ENCODE data around the gene GPR68.

The GPR68 gene

DNA sequence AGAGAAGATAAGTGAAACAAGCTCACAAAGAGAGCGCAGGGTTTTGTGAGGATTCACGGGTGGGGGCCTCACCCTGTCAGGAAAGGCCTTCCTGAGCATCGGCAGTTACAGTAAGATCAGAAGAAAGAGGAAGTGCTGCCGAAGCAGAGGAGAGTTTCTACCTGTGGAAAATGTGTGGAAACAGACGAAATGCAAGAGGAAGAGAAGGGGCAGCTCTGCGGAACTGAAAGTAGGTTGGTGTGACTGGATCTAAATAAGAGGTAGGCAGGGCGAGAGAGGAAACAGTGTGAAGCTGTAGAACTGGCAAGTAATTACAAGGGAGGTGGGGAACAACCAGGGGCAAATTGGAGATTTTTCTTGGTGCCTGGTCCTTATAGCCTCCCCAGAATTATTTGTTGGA is 2.6 kb downstream of the GPR68 start:
- Histone ChIP-seq H3K9ac (ENCODE audit: insufficient read length) (no peak overlapping the region), H3K4me3 (no peak overlapping the region), H3K9me3 (ENCODE audit: low read depth, low read length) (no peaks in the 10 kb centered on the region), H3K27ac (no peak overlapping the region), H3K36me3 (ENCODE audit: insufficient read depth, low read length) (no peaks in the 10 kb centered on the region)
- DNase-seq (ENCODE audit: low read depth, low spot score) = no peak
- no peak for TF ChIP-seq EZH2 (IDR thresholded peaks at IDR 0.05)
- TF ChIP-seq POLR2AphosphoS5 (IDR thresholded peaks at IDR 0.05; ENCODE audit: borderline replicate concordance, low read depth, low read length) = no peak
- no peak for TF ChIP-seq FOXP2 (optimal IDR thresholded peaks at IDR 0.05; ENCODE audit: control extremely low read depth, extremely low read length, insufficient read depth)

- Histone ChIP-seq H3K9me3 (ENCODE audit: low read depth, low read length) (no peaks in the 10 kb centered on the region), H3K36me3 (ENCODE audit: insufficient read depth, low read length) (no peaks in the 10 kb centered on the region), H3K9ac (ENCODE audit: insufficient read length) (no peak overlapping the region), H3K4me3 (no peak overlapping the region), H3K27ac (no peak overlapping the region)
- DNase-seq (ENCODE audit: low read depth, low spot score) = no peak
- TF ChIP-seq POLR2AphosphoS5 (IDR thresholded peaks at IDR 0.05; ENCODE audit: borderline replicate concordance, low read depth, low read length) (no peak), EZH2 (IDR thresholded peaks at IDR 0.05) (no peak), FOXP2 (optimal IDR thresholded peaks at IDR 0.05; ENCODE audit: control extremely low read depth, extremely low read length, insufficient read depth) (no peak)
Measured at GRCh38 chr14:91238661-91239060, 5.8 kb downstream of the GPR68 start.

- Histone ChIP-seq H3K36me3 (ENCODE audit: insufficient read depth, low read length) (no peaks in the 10 kb centered on the region), H3K27ac (no peak overlapping the region)
- no peak for TF ChIP-seq FOXP2 (optimal IDR thresholded peaks at IDR 0.05; ENCODE audit: control extremely low read depth, extremely low read length, insufficient read depth)
- TF ChIP-seq POLR2AphosphoS5 (IDR thresholded peaks at IDR 0.05; ENCODE audit: borderline replicate concordance, low read depth, low read length) = no peak
- no peak for TF ChIP-seq EZH2 (IDR thresholded peaks at IDR 0.05)
Measured at GRCh38 chr14:91238085-91238484, 6.4 kb downstream of the GPR68 start.

DNA sequence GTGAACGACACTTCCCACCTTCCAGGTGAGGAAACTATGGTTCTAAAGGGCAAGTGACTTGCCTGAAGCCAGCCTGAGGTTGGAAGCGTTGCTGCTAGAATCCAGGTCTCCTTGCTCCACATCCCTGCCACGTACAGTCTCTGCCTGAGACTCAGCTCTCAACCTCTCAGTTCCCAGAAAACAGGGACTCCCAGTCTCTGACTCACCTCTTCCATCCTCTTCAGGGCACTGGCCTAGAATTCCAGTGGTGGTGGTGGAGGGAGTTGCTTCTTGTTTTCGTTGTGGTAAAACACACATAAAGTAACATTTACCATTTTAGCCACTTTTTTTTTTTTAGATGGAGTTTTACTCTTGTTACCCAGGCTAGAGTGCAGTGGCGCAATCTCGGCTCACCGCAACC is 7.3 kb downstream of the GPR68 start:
- H3K27ac ChIP-seq = no peak overlapping the region
- H3K36me3 ChIP-seq (ENCODE audit: insufficient read depth, low read length) = no peaks in the 10 kb centered on the region
- H3K9me3 ChIP-seq (ENCODE audit: low read depth, low read length) = no peaks in the 10 kb centered on the region
- H3K4me3 ChIP-seq = no peak overlapping the region
- no peak for DNase-seq (ENCODE audit: low read depth, low spot score)
- no peak overlapping the region for H3K9ac ChIP-seq (ENCODE audit: insufficient read length)
- no peak for TF ChIP-seq EZH2 (IDR thresholded peaks at IDR 0.05)

More at GRCh38 chr14:91238085-91238484, 6.4 kb downstream of the GPR68 start:
- H3K9ac ChIP-seq (ENCODE audit: insufficient read length) = no peak overlapping the region
- DNase-seq (ENCODE audit: low read depth, low spot score) = no peak
- no peaks in the 10 kb centered on the region for H3K9me3 ChIP-seq (ENCODE audit: low read depth, low read length)
- H3K4me3 ChIP-seq = no peak overlapping the region

GRCh38 chr14:91235841-91236240 is 8.7 kb downstream of the GPR68 start:
- TF ChIP-seq FOXP2 (optimal IDR thresholded peaks at IDR 0.05; ENCODE audit: control extremely low read depth, extremely low read length, insufficient read depth) = no peak
- TF ChIP-seq POLR2AphosphoS5 (IDR thresholded peaks at IDR 0.05; ENCODE audit: borderline replicate concordance, low read depth, low read length) = no peak
- TF ChIP-seq EZH2 (IDR thresholded peaks at IDR 0.05) = no peak
- DNase-seq (ENCODE audit: low read depth, low spot score) = no peak
- Histone ChIP-seq H3K36me3 (ENCODE audit: insufficient read depth, low read length) (no peaks in the 10 kb centered on the region), H3K9me3 (ENCODE audit: low read depth, low read length) (no peaks in the 10 kb centered on the region), H3K4me3 (no peak overlapping the region), H3K9ac (ENCODE audit: insufficient read length) (no peak overlapping the region), H3K27ac (no peak overlapping the region)

- TF ChIP-seq EZH2 (IDR thresholded peaks at IDR 0.05) = no peak
- TF ChIP-seq POLR2AphosphoS5 (IDR thresholded peaks at IDR 0.05; ENCODE audit: borderline replicate concordance, low read depth, low read length) = no peak
- TF ChIP-seq FOXP2 (optimal IDR thresholded peaks at IDR 0.05; ENCODE audit: control extremely low read depth, extremely low read length, insufficient read depth) = no peak
- no peaks in the 10 kb centered on the region for H3K36me3 ChIP-seq (ENCODE audit: insufficient read depth, low read length)
- H3K9ac ChIP-seq (ENCODE audit: insufficient read length) = no peak overlapping the region
- no peak overlapping the region for H3K4me3 ChIP-seq
- no peak overlapping the region for H3K27ac ChIP-seq
- no peaks in the 10 kb centered on the region for H3K9me3 ChIP-seq (ENCODE audit: low read depth, low read length)
- DNase-seq (ENCODE audit: low read depth, low spot score) = no peak
Measured at GRCh38 chr14:91234791-91235114, 9.8 kb downstream of the GPR68 start.

DNA sequence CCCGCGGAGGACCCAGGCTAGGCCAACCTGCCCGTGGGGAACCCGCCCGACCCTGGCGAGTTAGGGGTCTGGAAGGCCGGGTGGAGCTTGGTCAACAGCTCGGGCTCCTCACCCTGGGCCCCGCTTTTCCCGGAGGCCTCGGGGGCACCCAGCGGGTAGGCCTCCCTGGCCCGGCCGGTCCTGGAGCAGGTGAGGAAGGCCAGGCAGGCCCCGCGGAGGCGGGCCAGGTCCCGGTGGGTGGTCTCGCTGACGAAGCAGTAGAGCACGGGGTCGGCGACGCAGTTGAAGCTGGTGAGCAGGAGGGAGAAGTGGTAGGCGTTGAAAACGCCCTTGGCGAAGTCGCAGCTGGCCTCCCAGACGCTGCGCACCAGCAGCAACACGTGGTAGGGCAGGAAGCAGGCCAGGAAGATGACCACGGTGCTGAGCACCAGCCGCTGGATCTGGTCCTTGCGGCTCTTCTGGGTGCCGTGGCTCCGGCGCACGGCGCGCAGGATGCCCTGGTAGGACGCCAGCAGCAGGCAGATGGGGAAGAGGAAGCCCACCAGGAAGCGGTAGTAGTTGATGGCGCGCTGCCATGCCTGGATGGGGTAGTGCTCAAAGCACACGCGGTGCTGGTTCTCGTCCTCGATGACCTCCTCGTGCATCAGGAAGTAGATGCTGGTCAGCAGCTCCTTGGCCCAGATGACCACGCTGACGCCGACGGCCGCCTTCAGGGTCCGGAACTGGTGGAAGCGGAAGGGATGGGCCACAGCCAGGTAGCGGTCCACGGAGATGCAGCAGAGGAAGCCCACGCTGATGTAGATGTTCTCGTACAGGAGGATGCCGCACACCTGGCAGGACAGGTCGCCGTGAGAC is 10.3 kb downstream of the GPR68 start:
- no peak for DNase-seq (ENCODE audit: low read depth, low spot score)
- Histone ChIP-seq H3K9ac (ENCODE audit: insufficient read length) (no peak overlapping the region), H3K36me3 (ENCODE audit: insufficient read depth, low read length) (no peaks in the 10 kb centered on the region), H3K9me3 (ENCODE audit: low read depth, low read length) (no peaks in the 10 kb centered on the region), H3K4me3 (no peak overlapping the region), H3K27ac (no peak overlapping the region)
- no peak for TF ChIP-seq EZH2 (IDR thresholded peaks at IDR 0.05)

DNA sequence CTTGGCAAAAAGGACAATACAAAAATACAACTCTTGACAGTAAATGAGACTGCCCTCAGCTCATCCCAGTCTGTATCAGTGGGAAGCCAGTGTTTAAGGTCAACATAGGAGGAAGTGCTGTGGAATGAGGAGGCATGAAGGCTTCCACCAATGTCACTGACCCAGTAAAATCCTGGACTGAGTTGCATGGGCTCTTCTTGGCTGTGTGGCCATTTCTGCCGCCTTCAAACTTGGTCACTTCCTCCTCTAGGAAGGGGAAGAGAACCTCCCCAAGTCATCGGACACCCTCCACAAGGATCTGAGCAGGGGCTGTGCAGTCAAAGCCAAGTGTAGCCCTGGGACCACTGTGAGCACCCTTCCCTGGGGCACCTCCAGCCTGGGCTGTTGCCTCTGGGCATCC is 11.9 kb downstream of the GPR68 start:
- DNase-seq (ENCODE audit: low read depth, low spot score) = no peak
- Histone ChIP-seq H3K9ac (ENCODE audit: insufficient read length) (no peak overlapping the region), H3K27ac (no peak overlapping the region), H3K4me3 (no peak overlapping the region), H3K9me3 (ENCODE audit: low read depth, low read length) (no peaks in the 10 kb centered on the region), H3K36me3 (ENCODE audit: insufficient read depth, low read length) (no peaks in the 10 kb centered on the region)
- no peak for TF ChIP-seq FOXP2 (optimal IDR thresholded peaks at IDR 0.05; ENCODE audit: control extremely low read depth, extremely low read length, insufficient read depth)
- no peak for TF ChIP-seq POLR2AphosphoS5 (IDR thresholded peaks at IDR 0.05; ENCODE audit: borderline replicate concordance, low read depth, low read length)
- no peak for TF ChIP-seq EZH2 (IDR thresholded peaks at IDR 0.05)

- Histone ChIP-seq H3K27ac (no peak overlapping the region), H3K9ac (ENCODE audit: insufficient read length) (no peak overlapping the region), H3K36me3 (ENCODE audit: insufficient read depth, low read length) (no peaks in the 10 kb centered on the region), H3K9me3 (ENCODE audit: low read depth, low read length) (no peaks in the 10 kb centered on the region), H3K4me3 (no peak overlapping the region)
- TF ChIP-seq FOXP2 (optimal IDR thresholded peaks at IDR 0.05; ENCODE audit: control extremely low read depth, extremely low read length, insufficient read depth) = no peak
- no peak for TF ChIP-seq POLR2AphosphoS5 (IDR thresholded peaks at IDR 0.05; ENCODE audit: borderline replicate concordance, low read depth, low read length)
- no peak for TF ChIP-seq EZH2 (IDR thresholded peaks at IDR 0.05)
- no peak for DNase-seq (ENCODE audit: low read depth, low spot score)
Measured at GRCh38 chr14:91232052-91232451, 12.5 kb downstream of the GPR68 start.
